ENCODE measurements around the gene USP9X.
"Not testable (repeated sequence)": the region's sequence is repeated elsewhere in the genome, so short reads cannot be mapped to it uniquely, and the experiment has no call there.

USP9X gene

DNA sequence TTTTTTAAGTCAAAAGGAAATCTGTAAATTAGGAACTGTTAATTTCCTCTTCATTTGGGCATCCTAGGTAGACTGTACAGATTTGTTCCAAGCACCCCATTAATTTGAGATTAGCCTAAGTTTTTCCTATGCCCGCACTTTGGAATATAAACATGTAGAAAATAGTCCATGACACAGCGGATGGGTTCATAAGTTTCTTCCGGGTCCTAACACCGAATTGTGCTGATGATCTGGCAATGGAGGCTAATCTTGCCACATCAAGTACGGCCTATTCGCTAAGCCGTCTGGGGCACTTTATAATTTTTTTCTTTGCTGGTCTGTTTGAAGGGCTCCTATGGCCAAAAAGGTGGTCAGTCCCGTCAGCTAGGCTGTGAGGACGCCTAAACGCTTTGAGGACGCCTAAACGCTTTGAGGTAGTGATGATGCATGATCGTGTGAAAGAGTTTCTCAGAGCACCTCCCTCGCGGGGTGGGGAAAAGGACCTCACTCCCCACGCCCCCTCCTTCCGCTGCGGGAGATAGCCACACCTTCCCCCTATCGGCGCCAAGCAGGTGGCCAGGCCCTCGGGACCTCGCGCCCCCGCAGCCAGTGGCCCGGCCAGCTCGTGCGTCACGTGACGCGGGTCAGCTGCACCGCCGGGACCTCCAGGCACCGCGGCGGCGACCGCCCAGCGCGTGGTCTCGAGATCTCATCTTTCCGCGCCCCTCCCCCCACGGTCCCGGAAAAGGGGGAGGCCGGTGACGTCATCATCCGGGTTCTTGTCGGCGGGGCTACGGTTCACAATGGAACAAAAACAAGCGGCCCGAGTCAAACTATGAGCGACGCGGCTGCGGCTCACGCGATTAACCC lies 977 bp upstream of the USP9X start:
- peak; percentile 99 for DNase-seq
- in situ Hi-C loops (cut with MboI; ENCODE audit: low pct_unique_long_range_greater_than_20kb, low sequenced_read_pairs) = no loop called here

DNA sequence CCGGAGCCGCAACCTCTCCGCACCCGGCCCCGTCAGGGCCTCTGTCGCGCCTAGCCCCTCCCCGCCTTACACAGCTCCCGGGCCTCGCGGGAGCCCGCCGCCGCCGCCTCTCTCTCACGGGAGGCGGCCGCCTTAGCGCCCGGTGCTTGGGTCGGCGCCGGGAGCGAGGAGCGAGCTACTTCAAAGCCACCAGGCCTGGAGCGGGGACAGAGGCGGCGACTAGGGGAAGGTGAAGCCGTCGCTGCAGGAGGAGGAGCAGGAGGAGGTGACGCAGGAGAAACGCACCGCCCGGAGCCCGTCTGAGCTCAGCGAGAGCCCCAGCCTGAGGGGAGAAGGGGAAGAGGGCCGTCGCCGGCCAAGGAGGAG lies 250 bp downstream of the USP9X start:
- in situ Hi-C loops (cut with MboI; ENCODE audit: low pct_unique_long_range_greater_than_20kb, low sequenced_read_pairs) = no loop called here
- peak; percentile 76 for DNase-seq

DNA sequence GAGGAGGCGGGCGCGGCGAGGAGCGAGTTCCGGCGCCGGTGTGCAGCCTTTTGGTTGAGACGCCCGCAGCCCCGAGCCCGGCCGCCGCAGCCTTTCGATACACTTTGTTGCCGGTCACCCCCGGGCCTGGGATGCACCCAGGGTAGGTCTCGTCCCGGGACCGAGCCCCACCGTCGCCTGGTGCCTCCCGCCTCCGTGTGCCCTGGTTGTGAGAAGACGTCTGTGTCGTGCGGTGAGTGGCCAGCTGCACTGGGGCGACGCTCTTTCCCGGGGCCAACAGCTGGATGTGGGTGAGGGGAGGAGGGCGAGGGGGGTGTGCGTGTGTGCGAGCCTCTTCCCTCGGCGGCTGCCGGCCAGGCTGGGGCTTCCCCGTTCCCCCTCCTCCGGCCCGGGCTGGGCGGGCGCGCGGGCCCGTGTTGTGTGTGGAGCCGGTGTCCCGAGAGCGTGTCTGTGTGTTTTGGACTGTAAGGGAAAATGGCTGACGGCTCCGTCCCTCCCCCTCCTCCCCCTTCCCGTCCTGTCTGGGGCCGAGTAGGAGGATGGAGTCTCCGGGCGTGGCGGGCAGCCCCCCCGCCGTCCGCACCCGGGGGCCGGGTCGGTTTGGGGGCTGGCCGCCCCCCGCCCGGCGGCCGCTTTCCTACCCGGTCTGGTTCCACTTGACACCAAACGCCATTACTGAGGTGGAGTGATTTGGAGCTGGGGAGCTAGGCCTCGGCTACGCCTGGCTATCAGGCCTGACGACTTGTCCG lies 807 bp downstream of the USP9X start:
- in situ Hi-C loops (cut with MboI; ENCODE audit: low pct_unique_long_range_greater_than_20kb, low sequenced_read_pairs) = no loop called here
- peak; percentile 79 for DNase-seq

DNA sequence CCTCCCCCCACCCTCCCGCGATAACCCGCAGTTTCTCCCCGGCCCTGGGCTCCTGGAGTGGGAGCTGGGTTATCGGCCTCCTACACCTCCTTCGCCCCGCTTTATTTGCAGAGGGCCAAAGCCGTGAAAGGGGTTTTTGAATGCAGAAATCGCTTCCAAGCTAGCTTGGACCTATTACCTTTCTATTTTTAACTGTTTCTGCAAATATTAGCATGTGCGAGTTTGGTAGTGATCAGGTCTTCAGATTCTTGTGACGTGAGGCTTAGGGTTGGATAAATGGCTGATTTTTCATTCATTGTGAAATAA lies 1.3 kb downstream of the USP9X start:
- in situ Hi-C loops (cut with MboI; ENCODE audit: low pct_unique_long_range_greater_than_20kb, low sequenced_read_pairs) = no loop called here
- DNase-seq = no peak

DNA sequence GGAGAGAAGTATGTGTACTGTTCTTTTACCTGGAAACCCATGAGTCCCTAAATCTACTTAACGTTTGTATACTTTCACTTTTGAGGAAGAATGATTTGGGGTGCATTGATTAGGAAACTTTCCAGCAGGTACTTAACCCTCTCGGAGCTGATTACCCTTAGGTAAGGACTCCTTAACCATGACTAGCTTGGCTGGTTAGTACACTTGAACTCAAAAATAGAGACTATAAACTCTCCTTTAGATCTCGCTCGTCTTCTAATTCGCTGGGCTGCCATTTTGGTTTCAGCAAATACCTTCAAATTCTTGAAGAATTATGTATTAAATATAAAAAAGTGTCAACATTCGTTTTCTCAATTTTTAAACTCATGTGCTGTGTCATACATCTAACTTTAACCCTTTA lies 2.0 kb downstream of the USP9X start:
- in situ Hi-C loops (cut with MboI; ENCODE audit: low pct_unique_long_range_greater_than_20kb, low sequenced_read_pairs) = no loop called here
- peak; percentile 40 for DNase-seq

DNA sequence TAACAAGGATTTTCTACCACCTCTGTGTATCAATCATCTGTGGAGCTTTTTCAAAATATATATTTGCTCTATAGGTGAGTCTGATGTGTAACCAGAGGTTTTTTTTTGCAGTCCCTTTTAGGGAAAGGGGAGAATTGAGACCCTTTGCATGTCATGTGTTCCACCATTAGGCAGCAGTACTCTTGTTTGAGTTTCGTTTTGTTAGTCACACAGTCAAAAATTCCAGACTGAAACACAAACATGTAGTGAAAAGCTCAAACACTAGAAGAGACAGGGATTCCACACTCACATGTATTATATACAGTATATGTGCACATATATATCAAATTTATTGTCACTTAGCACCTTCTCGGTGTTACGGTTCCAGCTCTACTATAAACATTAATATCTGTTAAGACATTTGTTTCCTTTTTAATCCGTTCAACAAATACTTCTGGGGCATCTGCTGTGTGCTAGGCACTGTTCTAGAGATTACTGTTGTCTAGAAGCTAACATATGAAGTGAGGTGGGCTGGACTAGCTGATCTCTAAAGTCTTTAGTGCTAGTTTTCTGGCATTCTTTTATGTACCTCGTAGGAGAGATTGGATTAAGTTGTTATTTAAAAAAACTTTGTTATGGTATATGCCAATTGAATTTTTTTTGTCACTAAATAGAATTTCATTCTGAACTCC lies 5.5 kb downstream of the USP9X start:
- no peak for DNase-seq
- in situ Hi-C loops (cut with MboI; ENCODE audit: low pct_unique_long_range_greater_than_20kb, low sequenced_read_pairs) = no loop called here

DNA sequence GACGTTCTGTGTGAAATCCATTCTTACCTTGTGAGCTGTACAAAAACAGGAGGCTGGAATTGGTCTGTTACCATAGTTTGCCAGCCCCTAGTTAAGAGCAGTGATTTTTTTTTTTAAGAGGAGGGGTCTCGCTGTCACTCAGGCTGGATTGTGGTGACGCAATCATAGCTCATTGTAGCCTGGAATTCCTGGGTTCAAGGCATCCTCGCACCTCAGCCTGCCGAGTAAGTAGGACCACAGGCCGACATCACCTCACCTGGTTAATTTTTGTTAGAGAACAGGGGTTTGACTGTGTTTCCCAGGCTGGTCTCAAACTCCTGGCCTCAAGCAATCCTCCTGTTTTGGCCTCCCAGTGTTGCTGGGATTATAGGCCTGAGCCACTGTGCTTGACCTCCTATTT lies 7.5 kb downstream of the USP9X start:
- in situ Hi-C loops (cut with MboI; ENCODE audit: low pct_unique_long_range_greater_than_20kb, low sequenced_read_pairs) = no loop called here
- no peak for DNase-seq

DNA sequence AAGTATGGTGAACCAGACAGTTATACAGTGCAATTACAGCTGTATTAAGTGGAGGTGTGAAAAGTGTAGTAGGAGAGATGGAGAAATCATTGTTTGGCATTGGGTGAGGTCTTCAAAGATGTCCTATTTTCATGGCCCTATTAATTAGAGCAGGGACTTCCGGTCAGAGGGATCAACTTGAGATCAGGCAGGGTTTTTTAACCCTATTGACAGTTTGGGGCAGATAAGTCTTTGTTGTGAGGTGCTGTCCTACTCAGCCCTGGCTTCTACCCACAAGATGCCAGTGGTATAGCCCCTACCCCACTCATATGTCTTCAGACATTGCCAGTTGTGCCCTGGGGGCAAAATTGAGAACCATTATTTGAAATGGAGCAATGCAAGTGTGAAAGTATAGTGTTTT lies 9.9 kb downstream of the USP9X start:
- in situ Hi-C loops (cut with MboI; ENCODE audit: low pct_unique_long_range_greater_than_20kb, low sequenced_read_pairs) = no loop called here

DNA sequence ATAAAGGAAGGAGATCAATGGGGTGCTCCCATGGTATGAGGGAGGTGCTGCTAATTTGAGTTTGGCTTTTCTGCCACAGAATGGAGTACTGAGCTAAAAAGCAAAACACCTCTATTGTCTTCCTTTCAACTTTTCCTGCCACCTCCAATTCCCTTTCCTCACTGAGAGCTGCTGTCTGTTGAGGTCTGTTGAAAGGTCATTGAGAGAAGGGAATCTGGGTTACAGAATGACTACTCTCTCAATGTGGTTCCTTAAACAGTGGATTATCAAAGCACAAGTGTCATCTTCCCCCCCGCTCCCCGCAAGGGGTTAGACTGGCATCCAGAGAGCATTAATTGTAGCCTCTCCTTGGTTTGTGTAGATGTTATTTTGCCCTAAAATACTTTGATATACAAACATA lies 10.7 kb downstream of the USP9X start:
- DNase-seq = no peak
- in situ Hi-C loops (cut with MboI; ENCODE audit: low pct_unique_long_range_greater_than_20kb, low sequenced_read_pairs) = no loop called here

More for the DNA sequence above, 9.9 kb downstream of the USP9X start:
- DNase-seq = no peak

DNA sequence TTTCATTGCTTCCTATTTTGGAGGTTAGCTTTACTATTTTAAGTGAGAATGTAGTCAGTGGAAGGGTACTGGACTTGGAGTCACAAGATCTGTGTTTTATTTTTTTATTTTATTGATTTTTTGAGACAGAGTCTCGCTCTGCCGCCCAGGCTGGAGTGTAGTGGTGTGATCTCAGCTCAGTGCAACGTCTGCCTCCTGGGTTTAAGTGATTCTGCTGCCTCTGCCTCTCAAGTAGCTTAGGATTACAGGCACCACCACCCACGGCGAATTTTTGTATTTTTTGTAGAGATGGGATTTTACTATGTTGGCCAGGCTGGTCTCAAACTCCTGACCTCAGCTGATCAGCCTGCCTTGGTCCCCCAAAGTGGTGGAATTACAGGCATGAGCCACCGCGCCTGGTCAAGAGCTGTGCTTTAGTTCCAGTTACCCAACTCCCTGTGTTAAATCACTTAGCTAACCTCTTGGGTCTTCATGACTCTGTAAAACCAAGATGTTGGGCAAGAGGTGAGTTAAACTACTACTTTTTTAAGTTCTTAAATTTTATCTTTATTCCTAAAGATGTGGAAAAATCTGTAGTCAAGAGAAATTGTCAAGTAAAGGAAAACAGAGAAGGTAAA lies 11.2 kb downstream of the USP9X start:
- in situ Hi-C loops (cut with MboI; ENCODE audit: low pct_unique_long_range_greater_than_20kb, low sequenced_read_pairs) = no loop called here
- DNase-seq = no peak

DNA sequence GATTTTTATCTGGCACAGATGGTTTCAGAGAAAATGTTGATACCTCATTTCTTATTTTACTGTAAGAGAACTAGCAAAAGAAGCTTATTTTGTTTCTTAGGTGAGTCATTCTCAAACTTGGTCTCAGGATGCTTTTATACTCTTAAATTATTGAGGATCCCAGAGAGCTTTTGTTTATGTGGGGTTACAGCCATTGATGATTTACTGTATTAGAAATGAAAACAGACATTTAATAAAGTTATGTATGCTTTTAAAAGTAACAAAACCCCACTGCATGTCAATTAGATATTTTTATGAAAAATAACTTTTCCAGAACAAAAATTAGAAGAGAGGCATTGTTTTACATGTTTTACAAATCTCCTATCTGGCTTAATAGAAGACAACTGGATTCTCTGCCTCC lies 12.1 kb downstream of the USP9X start:
- in situ Hi-C loops (cut with MboI; ENCODE audit: low pct_unique_long_range_greater_than_20kb, low sequenced_read_pairs) = no loop called here
- no peak for DNase-seq

DNA sequence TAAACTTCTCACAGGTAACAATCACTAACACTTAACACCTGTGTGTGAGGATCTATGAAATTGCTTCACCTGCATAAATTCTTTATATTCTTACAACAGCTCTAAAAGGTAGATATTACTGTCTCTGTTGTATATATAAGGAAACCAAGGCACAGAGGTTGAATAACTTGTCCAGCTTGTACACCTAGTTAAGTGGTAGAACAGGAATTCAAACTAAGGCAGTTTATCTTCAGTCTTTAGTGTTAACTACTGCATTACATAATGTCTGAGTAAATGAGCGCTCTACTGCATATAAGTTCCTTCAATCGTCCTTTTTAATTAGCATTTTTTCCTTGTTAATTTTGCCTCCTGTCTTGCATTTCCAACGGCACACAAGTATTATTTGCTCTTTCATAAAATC lies 15.0 kb downstream of the USP9X start:
- in situ Hi-C loops (cut with MboI; ENCODE audit: low pct_unique_long_range_greater_than_20kb, low sequenced_read_pairs) = no loop called here
- DNase-seq = no peak

DNA sequence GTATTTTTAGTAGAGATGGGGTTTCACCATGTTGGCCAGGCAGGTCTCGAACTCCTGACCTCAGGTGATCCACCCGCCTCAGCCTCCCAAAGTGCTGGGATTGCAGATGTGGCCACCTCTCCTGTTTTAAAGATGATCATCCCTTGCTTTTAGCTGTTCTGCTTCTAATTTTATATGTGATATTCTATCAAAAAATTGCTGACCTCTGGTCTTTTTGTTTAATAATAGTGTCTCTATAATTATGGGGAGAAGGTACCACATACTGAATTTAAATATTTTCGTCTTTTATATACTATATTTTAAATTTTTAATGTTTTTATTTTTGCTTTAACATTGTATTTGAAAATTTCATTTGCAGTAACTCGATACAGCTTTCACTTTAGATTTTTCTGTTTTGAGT lies 15.6 kb downstream of the USP9X start:
- in situ Hi-C loops (cut with MboI; ENCODE audit: low pct_unique_long_range_greater_than_20kb, low sequenced_read_pairs) = no loop called here
- no peak for DNase-seq

DNA sequence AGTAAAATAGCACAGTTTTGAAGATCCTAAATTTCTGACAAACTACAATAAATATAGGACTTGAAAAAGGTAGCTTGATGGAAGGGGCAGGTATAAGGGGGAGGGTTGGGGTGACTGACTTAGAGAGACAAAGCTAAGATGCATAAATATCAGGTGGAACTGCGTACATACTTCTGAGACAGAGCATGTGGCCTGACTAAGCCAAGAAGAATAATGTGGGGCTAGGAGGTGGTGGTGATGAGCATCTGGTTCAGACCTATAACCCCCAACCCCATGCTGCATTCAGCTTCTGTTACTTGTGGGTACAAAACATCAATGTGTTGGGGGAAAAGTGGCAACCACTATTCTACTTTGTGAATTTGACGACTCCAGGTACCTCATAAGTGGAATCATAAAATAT lies 19.8 kb downstream of the USP9X start:
- in situ Hi-C loops (cut with MboI; ENCODE audit: low pct_unique_long_range_greater_than_20kb, low sequenced_read_pairs) = no loop called here
- no peak for DNase-seq

DNA sequence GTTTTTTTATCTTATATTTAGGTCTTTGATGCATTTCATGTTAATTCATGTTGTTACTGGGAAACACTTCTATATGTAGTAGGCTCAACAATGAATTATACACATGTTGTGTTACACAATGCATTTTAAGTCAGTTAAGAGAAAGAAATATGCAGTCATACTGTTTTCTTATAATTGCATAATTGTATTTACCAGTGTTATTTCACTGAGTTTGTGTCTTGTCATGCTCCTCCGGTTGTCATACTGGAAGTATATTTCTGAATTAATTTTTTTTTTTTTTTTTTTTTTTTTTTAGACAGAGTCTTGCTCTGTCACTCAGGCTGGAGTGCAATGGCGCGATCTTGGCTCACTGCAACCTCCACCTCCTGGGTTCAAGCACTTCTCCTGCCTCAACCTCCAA lies 21.0 kb downstream of the USP9X start:
- DNase-seq; in situ Hi-C loops (cut with MboI; ENCODE audit: low pct_unique_long_range_greater_than_20kb, low sequenced_read_pairs): not testable (repeated sequence)

DNA sequence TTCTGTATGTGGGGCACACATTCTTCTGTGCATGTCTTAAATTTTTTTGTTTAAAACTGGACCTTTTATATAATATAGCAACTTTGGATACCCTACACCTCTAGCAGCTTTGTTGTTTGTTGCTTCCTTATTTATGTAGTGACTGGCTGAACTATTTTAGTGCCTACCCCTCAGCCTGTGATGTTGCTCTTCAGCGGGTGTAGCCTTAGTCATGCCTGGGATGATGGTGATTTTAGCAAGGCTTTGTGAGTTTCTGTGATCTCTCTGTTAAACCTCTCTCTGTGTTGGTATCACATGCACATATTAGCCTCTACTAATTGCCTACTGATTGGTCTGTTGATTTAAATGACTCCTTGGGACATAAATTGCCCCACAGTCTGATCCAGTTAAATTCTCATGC lies 22.8 kb downstream of the USP9X start:
- in situ Hi-C loops (cut with MboI; ENCODE audit: low pct_unique_long_range_greater_than_20kb, low sequenced_read_pairs) = no loop called here

DNA sequence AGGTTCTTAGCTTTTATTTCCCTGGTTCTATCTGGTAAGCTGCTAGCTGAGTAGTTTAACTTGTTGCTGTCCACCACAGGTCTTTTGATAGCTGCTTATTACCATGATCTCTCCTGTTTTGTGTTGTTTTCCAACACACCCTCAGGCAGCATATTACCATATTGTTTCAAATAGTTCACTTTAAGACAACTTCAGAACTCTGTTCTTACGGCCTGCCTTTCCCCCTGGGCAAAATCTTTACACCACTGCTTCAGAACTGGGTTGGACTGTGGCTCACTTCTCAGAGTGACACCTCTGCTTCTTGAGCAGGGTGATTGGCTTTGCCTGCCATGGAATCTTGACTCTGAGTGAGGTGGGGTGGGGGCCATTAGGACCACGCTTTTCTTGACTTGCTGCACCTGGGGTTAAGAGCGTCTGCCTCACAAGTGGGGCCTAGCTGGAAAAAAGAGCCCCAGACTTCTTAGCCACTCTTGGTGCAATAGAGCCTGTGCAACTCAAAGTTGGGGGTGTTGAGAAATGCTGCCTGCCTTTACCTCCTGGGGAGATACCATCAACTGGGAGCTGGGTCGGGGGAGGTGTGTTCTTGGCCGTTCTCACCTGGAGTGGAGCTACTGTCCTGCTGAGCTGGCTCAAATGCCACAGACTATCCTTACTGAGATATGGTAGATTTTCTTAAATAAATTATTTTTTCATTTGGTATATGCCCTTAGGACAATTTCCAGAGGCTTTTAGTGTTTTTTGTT lies 23.4 kb downstream of the USP9X start:
- DNase-seq = no peak
- in situ Hi-C loops (cut with MboI; ENCODE audit: low pct_unique_long_range_greater_than_20kb, low sequenced_read_pairs) = no loop called here

More for the DNA sequence above, 22.8 kb downstream of the USP9X start:
- no peak for DNase-seq

DNA sequence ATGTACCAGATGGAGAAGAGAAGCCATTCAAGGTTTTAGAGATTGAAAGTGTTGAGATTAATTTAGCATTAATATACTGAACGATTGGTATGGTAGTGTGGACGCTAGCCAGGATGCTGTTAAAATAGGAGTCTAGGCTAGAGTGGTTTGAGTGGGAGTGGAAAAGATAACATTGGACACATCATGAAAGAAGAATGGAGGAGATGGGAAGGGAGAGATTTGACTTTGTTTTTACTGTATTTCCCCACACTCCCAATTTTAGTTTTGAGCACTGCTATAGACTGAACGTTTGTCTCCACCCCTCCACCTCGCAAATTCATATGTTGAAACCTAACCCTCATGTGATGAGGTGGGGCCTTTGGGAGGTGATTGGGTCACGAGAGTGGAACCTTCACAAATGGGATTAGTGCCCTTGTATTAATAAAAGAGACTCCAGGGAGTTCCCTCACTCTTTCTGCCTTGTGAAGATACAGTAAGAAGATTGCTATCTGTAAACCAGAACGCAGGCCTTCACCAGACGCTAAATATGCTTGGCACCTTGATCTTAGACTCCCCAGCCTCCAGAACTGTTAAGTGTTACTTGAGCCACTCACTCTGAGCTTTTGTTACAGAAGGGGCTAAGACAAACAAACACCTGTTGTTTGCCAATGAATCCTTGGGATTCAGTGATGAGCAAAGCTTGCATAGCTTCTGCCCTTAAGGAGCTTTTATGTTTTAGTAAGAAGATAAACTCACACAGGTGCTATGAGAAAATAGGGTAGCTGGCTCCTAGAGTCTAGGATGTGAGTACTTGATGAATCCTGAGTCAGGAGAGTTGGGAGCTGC lies 25.8 kb downstream of the USP9X start:
- in situ Hi-C loops (cut with MboI; ENCODE audit: low pct_unique_long_range_greater_than_20kb, low sequenced_read_pairs) = no loop called here
- DNase-seq = no peak

DNA sequence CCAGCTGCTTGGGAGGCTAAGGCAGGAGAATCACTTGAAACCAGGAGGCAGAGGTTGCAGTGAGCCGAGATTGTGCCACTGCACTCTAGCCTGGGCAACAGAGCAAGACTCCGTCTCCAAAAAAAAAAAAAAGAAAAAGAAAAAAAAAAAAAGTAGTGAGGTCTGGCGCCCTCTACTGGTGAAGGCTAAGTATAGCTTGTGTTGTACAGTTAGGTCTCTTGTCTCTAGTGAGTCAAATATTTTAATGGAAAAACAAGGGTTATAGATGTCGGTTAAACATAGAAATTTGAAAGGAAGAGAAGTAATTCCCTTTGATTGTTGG lies 29.8 kb downstream of the USP9X start:
- in situ Hi-C loops (cut with MboI; ENCODE audit: low pct_unique_long_range_greater_than_20kb, low sequenced_read_pairs) = not testable (repeated sequence)
- peak; percentile 53 for DNase-seq
